ENCODE results near the gene FCHSD2. TPM values are rescaled to one million over a fixed set of nuclear protein-coding genes. Genes with fewer than 3 reads are reported as not detected.

The FCHSD2 gene
- total and polyA plus RNA-seq, 2 of the 8 experiments (the other 6 are each of a cell fraction or from before 2014, with no cell fraction given), result 4.1 to 7.8 TPM

DNA sequence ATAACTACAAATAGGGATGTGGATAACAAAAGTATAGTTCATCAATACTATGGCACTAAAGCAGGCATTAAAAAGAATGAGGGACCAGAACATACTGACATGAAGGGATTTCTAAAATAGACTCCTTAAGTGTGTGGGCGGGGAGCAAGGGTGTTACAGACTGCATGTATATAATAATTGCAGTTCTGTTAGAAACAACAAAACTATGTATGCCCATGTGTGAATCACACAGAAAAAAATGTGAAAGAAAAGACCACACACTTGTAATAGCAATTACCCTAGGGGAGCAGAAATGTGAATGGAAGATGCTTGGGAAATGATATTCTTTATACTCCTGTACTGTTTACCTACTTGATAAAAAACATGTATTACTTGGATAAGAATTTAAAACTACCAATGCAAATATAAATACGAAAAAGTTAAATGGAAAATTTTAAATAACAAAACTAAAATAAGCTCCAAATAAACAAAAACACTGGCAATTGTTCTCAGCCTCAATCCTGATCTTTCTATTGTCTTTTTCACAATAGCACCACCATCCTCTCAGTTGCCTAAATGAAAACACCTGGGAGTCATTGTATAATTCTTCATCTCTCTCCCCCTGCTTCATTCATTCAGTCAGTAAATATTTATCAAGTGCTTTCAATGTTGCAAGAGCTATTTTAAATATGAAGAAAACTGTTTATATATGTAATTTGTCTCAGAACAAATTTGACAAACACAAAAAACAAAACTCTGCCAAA, 129.8 kb downstream of the FCHSD2 start:
- Histone ChIP-seq H3K18ac (ENCODE audit: extremely low read depth, low read length) (no peak overlapping the region), H3K4me2 (ENCODE audit: insufficient read depth in 1 of 2, low read depth in 2 of 2, low read length in 2 of 2) (peak overlapping the region; percentile 24 to 34; a peak in 3 of 4 replicates), H3K27me3 (replicated peaks in 1 of 4; ENCODE audit: control insufficient read depth in 3 of 4, extremely low read depth in 1 of 4, insufficient read depth in 3 of 4, low read length in 3 of 4) (peaks cover 8 to 41% (median 33%) of the 10 kb centered on the region in 4 experiments; a peak in 5 of 7 replicates), H2AK5ac (ENCODE audit: low read depth, low read length) (no peak overlapping the region), H4K8ac (ENCODE audit: extremely low read depth, insufficient read depth, low read length) (no peak overlapping the region), H3K27ac (ENCODE audit: low read depth, low read length) (no peak overlapping the region), H2BK15ac (ENCODE audit: low read length) (no peak overlapping the region), H3K9me3 (ENCODE audit: insufficient read depth in 2 of 2, low read depth in 1 of 2, low read length in 1 of 2) (no peaks in the 10 kb centered on the region), H2BK12ac (ENCODE audit: low read depth, low read length) (no peak overlapping the region), H3K56ac (replicated peaks; ENCODE audit: insufficient read length, low read depth, low read length) (no peak overlapping the region), H3K23ac (ENCODE audit: insufficient read length) (no peak overlapping the region), H2BK120ac (replicated peaks; ENCODE audit: low read depth, low read length) (no peak overlapping the region), H3K4ac (replicated peaks; ENCODE audit: insufficient read length, low read depth, low read length) (no peak overlapping the region), H2BK20ac (ENCODE audit: low read length) (no peak overlapping the region), H3K14ac (ENCODE audit: insufficient read length) (no peak overlapping the region), H2BK5ac (ENCODE audit: low read depth, low read length) (no peak overlapping the region), H4K5ac (ENCODE audit: insufficient read length, low read depth, low read length) (no peak overlapping the region), H3K4me1 (replicated peaks in 1 of 4; ENCODE audit: control insufficient read depth in 3 of 4, insufficient read depth in 4 of 4, low read length in 3 of 4) (peaks cover 0 to 10% (median 5%) of the 10 kb centered on the region in 4 experiments; a peak in 4 of 7 replicates), H3K9ac (replicated peaks in 1 of 4; ENCODE audit: extremely low read depth in 1 of 4, low read depth in 3 of 4, low read length in 3 of 4) (no peak overlapping the region), H3K23me2 (ENCODE audit: low read depth, low read length) (no peaks in the 10 kb centered on the region), H4K91ac (replicated peaks; ENCODE audit: insufficient read length, low read length) (no peak overlapping the region), H3K36me3 (ENCODE audit: control insufficient read depth in 2 of 4, insufficient read depth in 4 of 4, low read length in 3 of 4) (no peaks in the 10 kb centered on the region), H3K4me3 (ENCODE audit: extremely low read depth in 1 of 4, insufficient read depth in 2 of 4, low read depth in 3 of 4, low read length in 4 of 4) (peak overlapping the region in 1 of 4 experiments; percentile 36; a peak in 1 of 8 replicates), H4K20me1 (replicated peaks in 1 of 2; ENCODE audit: control insufficient read depth in 1 of 2, insufficient read depth in 2 of 2, low read length in 2 of 2) (peaks cover 0 to 5% of the 10 kb centered on the region in 2 experiments), H2AFZ (ENCODE audit: low read length) (no peak overlapping the region), H3K79me1 (ENCODE audit: low read depth, low read length) (no peaks in the 10 kb centered on the region), H3K79me2 (ENCODE audit: control insufficient read depth in 1 of 2, insufficient read depth in 2 of 2, low read length in 2 of 2) (no peaks in the 10 kb centered on the region)
- 38% methylated on average over 2 of the region's 2 CpGs; no CpG with 5 or more reads in 1 of the 2 experiments for WGBS, 2 experiments (ENCODE audit: extremely low coverage in 1 of 2, insufficient coverage in 1 of 2, insufficient read length in 1 of 2, insufficient replicate concordance in 2 of 2, low coverage in 1 of 2, low lambda C conversion rate in 2 of 2, missing lambda C conversion rate in 1 of 2)
- FAIRE-seq (no peak), DNase-seq (ENCODE audit: low read depth in 1 of 2, low spot score in 2 of 2) (no peak)
- POLR2A ChIA-PET (ENCODE audit: partially characterized antibody), result no interaction called here
- CTCF ChIA-PET (ENCODE audit: partially characterized antibody), result interaction anchor here (1.3 kb wide), 1 partner anchor 166 kb away, joined by 3 read pairs; no protein-coding TSS in a partner anchor
